ENCODE measurements around the gene HOXC13.

The HOXC13 gene

DNA sequence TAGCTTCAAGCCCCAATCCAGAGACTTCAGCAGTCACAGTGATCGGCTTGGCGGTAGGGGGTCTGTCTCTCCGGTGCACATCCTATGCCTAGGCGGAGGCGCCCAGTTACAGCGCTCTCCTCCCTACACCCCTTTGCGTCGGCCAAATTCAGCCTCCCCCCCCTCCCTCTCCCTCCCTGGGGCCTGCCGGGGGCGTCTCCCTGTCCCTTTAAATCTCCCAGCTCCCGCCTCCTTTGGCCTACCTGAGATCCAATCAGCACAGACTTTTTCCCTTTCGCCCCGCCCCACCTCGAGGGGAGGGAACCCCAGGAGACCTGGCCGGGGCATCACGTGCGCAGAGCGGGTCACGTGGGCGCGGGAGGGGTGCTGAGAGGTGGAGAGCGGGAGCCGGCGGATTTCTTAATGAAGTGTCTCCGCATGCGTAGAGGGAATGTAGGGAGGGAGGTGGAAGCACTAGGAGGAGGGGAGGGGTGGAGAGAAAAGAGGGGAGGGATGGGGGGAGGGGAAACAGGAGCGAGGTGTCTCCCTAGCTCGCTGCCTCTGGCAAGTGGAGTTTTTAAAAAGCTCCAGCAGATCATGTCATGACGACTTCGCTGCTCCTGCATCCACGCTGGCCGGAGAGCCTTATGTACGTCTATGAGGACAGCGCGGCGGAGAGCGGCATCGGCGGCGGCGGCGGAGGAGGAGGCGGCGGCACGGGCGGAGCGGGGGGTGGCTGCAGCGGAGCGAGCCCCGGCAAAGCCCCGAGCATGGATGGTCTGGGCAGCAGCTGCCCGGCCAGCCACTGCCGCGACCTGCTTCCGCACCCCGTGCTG, at the start of gene HOXC13:
TSS of gene HOXC13 (plus strand) at position 506 of the 815 bp plus-strand sequence. CDS start at position 582, 76 bp downstream.
- DNase-seq (ENCODE audit: low spot score): no peak

- no peak for DNase-seq (ENCODE audit: low spot score)
These were observed 48.5 kb upstream of the HOXC13 start for GRCh38 chr12:53890081-53890480.

DNA sequence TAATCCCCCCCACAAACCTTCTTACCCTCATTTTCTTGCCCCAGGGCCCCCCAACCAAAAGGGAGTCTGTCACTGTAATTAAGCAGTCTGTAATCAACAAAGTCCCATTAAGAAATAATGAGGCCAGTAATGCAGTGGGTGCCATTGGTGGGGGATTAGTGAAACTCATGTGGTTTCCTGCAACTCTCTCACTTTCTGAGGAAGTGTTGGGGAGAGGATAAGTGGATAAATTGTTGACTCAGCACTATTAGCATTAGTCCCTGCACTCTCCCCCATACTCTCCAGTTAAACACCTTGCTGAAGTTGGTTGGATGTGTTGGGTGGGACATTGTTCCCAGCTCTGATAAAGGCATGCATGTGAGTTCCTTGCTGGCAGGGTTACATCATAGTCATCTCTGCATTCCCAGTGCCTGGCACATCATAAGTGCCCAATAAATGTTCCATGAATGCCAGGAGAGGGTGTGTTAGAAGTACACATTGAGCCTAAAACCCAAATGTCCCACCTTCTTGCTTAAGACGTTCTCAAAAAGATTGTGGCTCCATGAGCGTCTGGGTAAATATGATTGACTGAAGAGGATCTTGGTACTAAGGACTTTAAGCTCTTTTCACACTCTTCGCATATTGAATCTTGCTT, 45.8 kb upstream of the HOXC13 start:
- DNase-seq (ENCODE audit: low spot score): no peak

- no peak for DNase-seq (ENCODE audit: low spot score)
These were observed 39.4 kb upstream of the HOXC13 start for GRCh38 chr12:53899230-53899629.

DNA sequence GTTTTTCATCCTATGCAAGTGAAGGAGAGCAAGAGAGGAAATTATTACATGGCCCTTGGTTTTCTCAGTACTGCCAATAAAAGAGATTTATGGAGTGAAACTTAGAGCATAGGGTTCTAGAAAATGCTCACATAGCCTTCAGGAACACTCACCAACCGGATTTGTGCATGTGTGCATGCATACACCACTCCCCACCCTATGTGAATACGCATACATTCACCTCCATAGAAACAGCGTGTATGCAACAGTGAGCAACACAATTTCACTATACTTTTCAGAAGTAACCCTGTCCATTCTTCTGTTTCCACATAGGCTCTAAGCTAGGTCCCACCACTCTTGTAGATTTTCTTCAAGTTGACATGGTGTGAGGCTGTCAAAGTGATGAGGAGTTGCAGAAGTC, 31.5 kb upstream of the HOXC13 start:
- no peak for DNase-seq (ENCODE audit: low spot score)

- no peak for DNase-seq (ENCODE audit: low spot score)
These were observed 21.6 kb upstream of the HOXC13 start for GRCh38 chr12:53916788-53917655.

DNA sequence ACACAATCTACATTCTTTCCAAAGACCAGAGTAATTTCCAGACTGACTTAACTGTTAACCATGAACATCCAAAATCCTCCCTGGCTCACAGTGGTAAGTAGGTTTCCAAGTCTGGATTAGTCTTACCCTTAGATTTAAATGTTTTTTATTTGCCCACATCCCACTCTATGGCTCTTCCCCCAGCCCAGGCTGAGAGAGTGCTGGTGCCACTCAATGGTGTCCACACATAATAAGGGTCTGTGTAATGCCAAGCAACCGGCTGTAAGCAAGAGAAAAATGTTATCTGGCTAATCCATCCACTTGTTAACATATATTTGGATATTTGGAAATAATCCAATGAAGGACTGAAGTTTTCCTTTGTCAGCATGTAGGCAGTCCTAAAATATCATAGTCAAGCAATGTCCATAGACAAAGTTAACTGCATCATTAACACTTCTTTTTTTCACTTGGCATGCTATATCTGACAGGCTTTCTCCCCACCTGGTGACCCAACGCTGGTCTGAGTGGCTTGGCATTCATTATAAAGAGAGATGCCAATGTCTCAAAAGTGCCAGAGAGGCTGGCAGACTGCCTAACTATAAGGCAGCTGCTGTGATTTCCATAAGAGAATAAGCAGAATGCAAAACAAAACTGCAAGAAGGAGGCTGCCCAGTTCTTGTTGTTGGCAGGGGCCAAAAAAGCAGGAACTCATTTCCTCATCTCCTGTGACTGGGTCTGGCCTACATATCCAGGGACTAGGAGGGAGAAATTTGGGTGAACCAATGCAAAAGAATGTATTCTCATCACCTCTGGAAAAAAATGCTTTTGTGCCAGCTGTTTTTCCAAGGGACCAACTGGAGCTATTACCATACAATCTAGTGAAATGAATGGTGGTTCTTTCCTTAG, 13.9 kb upstream of the HOXC13 start:
- DNase-seq (ENCODE audit: low spot score): no peak

- no peak for DNase-seq (ENCODE audit: low spot score)
These were observed 11.2 kb upstream of the HOXC13 start for GRCh38 chr12:53927220-53928029.

DNA sequence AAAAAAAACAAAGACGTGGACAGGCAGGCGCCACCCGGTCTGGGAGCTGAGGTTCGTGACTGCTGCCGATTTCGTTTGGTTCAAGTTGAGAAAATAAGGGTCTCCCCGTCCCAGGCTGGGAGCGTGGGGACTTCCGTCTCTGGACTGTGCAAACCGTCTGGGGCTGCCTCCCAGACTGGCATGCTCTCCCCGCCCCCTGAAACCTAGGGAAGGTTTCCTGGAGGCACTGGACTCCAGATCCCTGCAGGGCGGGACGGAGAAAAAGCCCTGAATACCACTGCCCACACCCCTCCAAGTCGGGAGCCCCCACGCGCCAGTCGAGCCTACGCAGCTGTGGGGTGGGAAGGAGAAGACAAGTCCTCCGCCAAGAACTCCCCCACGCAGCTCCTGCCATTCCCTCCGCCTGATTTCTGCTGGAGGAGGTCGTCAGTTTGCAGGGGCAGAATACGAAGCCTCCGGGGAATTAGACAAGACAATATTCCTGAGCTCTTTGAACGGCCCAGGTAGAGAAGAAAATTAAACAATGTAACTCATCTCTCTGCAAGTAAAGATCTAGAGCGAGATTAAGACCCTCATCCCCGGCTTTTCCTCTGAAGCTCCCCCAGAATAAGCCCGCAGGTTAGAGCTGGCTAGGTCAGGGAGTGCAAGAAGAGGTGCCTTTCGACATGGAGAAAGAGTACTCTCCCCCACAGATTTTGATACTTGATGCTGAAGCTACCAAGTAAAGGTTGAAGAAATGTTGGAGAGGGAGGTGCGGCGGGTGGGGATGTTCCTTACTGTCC, 10.4 kb upstream of the HOXC13 start:
- no peak for DNase-seq (ENCODE audit: low spot score)

GRCh38 chr12:53929527-53929926, 9.1 kb upstream of the HOXC13 start:
- no peak for DNase-seq (ENCODE audit: low spot score)

DNA sequence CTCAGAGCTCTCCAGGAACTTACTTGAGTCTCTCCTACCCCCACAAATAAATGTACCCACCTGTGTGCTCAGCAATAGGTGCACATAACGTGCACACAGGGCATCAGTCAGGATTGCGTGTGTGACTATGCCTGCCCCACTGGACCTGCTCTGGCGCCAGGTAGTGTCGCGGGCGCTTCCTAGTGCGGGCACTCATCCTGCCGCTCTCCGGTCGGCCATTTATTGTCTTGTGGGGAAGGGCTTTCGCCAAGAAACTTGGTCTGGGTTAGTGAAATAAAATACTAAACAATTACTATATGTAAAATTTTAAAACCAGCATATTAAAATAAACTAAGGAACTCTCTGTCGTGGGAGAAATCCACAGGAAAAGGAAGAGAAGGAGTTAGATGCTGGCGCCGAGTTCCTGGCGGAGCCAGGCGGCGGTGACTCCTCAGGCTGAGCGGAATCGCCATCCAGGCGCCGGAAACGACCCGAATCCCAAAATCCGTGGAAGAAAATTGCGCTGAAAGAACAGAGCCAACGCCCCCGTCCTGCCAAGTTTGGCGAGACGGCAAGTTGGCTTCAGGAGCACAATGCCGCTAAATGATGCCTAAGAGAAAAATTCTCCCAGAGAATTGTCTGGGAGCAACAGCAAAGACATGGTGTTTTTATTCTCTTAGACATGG, 7.9 kb upstream of the HOXC13 start:
- DNase-seq (ENCODE audit: low spot score): no peak

DNA sequence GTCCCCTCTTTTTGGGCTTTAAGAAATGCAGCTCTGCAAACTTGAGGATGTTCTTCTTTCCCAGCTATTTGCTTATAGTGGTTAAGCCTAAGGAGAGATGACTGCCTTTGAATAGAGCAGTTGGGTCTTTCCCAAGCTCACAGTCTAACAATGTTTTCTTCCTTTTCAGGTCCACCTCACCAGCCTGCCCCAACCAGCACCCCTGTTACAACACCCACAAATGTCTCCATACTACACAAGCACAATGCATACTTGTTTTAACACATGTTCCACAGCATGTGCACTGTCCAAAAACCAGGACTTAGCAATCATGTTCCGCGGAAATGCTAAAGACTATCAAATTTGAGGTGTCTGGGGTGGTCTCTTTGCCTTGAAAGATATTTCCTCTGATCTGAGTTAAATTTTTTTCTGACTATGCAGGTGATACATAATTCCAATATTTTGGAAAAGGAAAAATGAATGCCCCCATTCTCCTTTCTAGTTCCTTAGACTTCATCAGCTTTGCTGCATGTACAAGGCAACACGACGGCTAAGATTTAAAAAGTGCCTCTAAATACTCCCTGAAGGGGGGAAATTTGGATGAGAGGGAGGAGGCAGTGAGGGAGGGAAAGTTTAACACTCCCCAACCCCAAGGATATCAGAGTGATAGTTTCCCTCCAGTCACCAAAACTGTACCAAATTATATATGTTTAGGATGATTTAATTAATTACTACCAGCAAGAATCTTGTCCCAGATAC, 6.6 kb upstream of the HOXC13 start:
- DNase-seq (ENCODE audit: low spot score): no peak

DNA sequence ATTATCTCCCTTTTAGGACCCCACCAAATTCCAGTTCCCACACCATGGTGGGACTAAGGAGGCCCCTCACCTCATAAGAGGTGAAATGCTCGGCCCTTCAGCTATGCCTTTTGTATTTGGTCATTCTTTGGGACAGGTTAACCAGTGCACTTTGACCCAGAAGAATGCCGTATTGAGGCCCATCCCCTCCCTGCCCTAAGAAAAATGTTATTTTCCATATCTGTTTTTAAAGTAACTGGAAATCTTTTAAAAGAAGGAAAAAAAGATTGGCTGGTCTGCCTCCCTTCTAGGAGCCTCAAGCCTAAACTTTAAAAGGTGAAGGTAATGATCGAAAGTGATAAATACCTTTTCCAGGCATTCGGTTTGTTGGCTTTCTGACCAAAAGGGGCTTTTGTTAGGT, 5.7 kb upstream of the HOXC13 start:
- no peak for DNase-seq (ENCODE audit: low spot score)

GRCh38 chr12:53935383-53936341, 3.0 kb upstream of the HOXC13 start:
- no peak for DNase-seq (ENCODE audit: low spot score)

DNA sequence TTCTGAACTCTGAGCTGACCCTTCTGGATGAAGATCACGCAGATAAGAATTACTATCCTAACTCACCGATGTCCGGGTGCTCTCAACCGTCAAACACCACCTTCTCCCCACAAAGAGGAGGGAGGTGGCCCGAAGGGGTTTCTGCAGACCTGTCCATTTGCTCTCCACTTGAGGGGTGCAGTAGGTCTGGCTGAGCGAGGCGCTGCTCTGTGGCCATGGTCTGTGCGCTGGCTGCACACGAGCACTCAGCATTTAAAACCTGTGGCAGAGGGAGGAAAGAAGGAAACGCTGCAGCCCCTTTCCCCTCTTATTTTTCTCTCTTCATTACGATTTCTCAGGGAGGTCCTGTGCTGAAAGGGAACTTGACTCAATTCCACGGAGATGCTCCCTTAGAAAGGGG, 1.5 kb upstream of the HOXC13 start:
- DNase-seq (ENCODE audit: low spot score): no peak

- no peak for DNase-seq (ENCODE audit: low spot score)
These were observed 870 bp upstream of the HOXC13 start for GRCh38 chr12:53937596-53938325.

Data from putamen (tissue), 1 donor.